Activated T-cell treated with anti-CD3 and anti-CD28 coated beads, Interleukin-2, amount 50 U/mL, for 72 hours (primary cell): ENCODE measurements around the gene WDSUB1. TPM values are rescaled to one million over a fixed set of nuclear protein-coding genes. Genes with fewer than 3 reads are reported as not detected.

Source experiments
- ATAC-seq, 2 donors: fragments of 150-1000 bp; cut with Tn5 transposase; replicated peaks in 1 of 2; 2 replicates each; pipeline ENCODE4 v1.10.0; 2021; ENCODE audit warnings: moderate library complexity in 2 of 2, mild to moderate bottlenecking in 1 of 2
- DNase-seq, 2 donors: peaks; one replicate each; pipeline ENCODE4 v3.0.0; 2021 to 2022; ENCODE audit warnings: mixed read lengths in 1 of 2
- H3K27ac Mint-ChIP-seq: one replicate; pipeline ENCODE4 v1.8.0; 2022; ENCODE audit warnings: mild to moderate bottlenecking, moderate library complexity, mixed read lengths
- H3K27me3 Mint-ChIP-seq: one replicate; pipeline ENCODE4 v1.8.0; 2022; ENCODE audit warnings: low read depth, mixed read lengths
- H3K36me3 Mint-ChIP-seq, 2 donors: one replicate each; pipeline ENCODE4 v1.8.0; 2022; ENCODE audit warnings: mixed read lengths in 2 of 2, mild to moderate bottlenecking in 1 of 2; ENCODE audit not compliant: insufficient read depth in 2 of 2
- H3K4me1 Mint-ChIP-seq: one replicate; pipeline ENCODE4 v1.8.0; 2022; ENCODE audit warnings: low read depth, mixed read lengths
- H3K4me3 Mint-ChIP-seq, 2 donors: one replicate each; pipeline ENCODE4 v1.8.0; 2022; ENCODE audit warnings: mild to moderate bottlenecking in 2 of 2, mixed read lengths in 2 of 2, moderate library complexity in 2 of 2
- H3K9me3 Mint-ChIP-seq, 2 donors: one replicate each; pipeline ENCODE4 v1.8.0; 2022; ENCODE audit warnings: mixed read lengths in 2 of 2
- total RNA-seq, 2 donors: library from RNA; stranded (reverse); gene quantifications; one replicate each; pipeline ENCODE4 v1.2.3, GENCODE V29; 2022

Gene WDSUB1
- total RNA-seq, 2 donors from 2014 or later = 6.0 to 7.3 TPM

GRCh38 chr2:159193791-159194190 is 92.7 kb downstream of the WDSUB1 start:
- no peak for ATAC-seq
- no peaks in the 10 kb centered on the region for H3K36me3 Mint-ChIP-seq
- H3K4me3 Mint-ChIP-seq = no peak overlapping the region
- no peak overlapping the region for H3K27ac Mint-ChIP-seq
- no peaks in the 10 kb centered on the region for H3K4me1 Mint-ChIP-seq
- H3K27me3 Mint-ChIP-seq = no peaks in the 10 kb centered on the region
- no peaks in the 10 kb centered on the region for H3K9me3 Mint-ChIP-seq
- DNase-seq = no peak

- H3K9me3 Mint-ChIP-seq = no peaks in the 10 kb centered on the region
- no peak overlapping the region for H3K4me3 Mint-ChIP-seq
- H3K27me3 Mint-ChIP-seq = no peaks in the 10 kb centered on the region
- DNase-seq (no peak), ATAC-seq (no peak)
- no peaks in the 10 kb centered on the region for H3K4me1 Mint-ChIP-seq
- no peaks in the 10 kb centered on the region for H3K36me3 Mint-ChIP-seq
- H3K27ac Mint-ChIP-seq = no peak overlapping the region
These were observed 94.1 kb downstream of the WDSUB1 start for GRCh38 chr2:159192371-159192918.

- DNase-seq (no peak), ATAC-seq (no peak)
- no peaks in the 10 kb centered on the region for H3K27me3 Mint-ChIP-seq
- no peaks in the 10 kb centered on the region for H3K9me3 Mint-ChIP-seq
- H3K27ac Mint-ChIP-seq = no peak overlapping the region
- H3K4me3 Mint-ChIP-seq = no peak overlapping the region
- H3K4me1 Mint-ChIP-seq = peaks cover 12% of the 10 kb centered on the region
- H3K36me3 Mint-ChIP-seq = no peaks in the 10 kb centered on the region
These were observed 98.1 kb downstream of the WDSUB1 start for GRCh38 chr2:159188449-159188848.

DNA sequence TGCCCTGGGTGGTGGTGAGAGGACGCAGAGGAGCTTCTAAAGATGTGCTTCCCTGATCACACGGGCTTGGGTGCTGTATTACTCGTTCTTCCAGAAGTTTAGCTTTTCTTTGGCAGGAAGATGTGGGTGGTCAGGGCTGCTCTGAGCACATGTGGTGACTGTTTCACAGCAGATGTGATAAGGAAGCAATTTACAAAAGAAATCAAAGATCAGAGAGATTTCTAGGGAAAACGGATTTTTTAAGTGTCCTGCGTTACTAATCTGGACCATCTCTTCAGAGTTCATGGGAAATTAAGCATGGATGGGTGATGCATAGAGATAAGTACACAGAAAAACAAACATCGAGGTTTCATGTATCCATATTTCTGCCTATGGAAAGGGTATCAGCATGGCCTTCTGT is 99.4 kb downstream of the WDSUB1 start:
- H3K27ac Mint-ChIP-seq = no peak overlapping the region
- H3K4me3 Mint-ChIP-seq = no peak overlapping the region
- no peak for ATAC-seq
- no peaks in the 10 kb centered on the region for H3K27me3 Mint-ChIP-seq
- peaks cover 12% of the 10 kb centered on the region for H3K4me1 Mint-ChIP-seq
- no peaks in the 10 kb centered on the region for H3K36me3 Mint-ChIP-seq
- no peaks in the 10 kb centered on the region for H3K9me3 Mint-ChIP-seq
- no peak for DNase-seq

DNA sequence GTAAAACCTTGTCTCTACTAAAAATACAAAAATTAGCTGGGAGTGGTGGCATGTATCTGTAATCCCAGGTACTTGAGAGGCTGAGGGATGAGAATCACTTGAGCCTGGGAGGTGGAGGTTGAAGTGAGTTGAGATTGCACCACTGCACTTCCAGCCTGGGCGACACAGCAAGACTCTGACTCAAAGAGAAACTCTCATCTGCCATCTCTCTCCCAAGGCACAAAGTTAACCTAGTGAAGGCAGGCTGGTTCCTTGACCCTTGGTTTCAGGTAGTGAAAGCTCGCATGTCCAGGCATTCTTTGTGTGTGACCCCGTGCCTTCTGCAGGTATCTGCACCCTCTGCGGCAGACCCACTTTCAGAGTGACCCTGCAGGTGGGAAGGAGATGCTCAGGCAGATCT is 100.0 kb downstream of the WDSUB1 start:
- no peaks in the 10 kb centered on the region for H3K36me3 Mint-ChIP-seq
- no peak overlapping the region for H3K27ac Mint-ChIP-seq
- no peak for ATAC-seq
- no peaks in the 10 kb centered on the region for H3K9me3 Mint-ChIP-seq
- no peak for DNase-seq
- no peak overlapping the region for H3K4me3 Mint-ChIP-seq
- no peaks in the 10 kb centered on the region for H3K27me3 Mint-ChIP-seq
- peaks cover 12% of the 10 kb centered on the region for H3K4me1 Mint-ChIP-seq
